ENCODE data around the gene CYFIP1.

- TF ChIP-seq RFX5 (IDR thresholded peaks at IDR 0.05) = no peak
- no peak for TF ChIP-seq REST (IDR thresholded peaks at IDR 0.05)
- TF ChIP-seq CTCF (IDR thresholded peaks at IDR 0.05) = no peak
- TF ChIP-seq POLR2A (IDR thresholded peaks at IDR 0.05; ENCODE audit: low read length) = no peak
- no peak for TF ChIP-seq CHD2 (IDR thresholded peaks at IDR 0.05; ENCODE audit: low read length, partially characterized antibody)
- no peak for TF ChIP-seq RAD21 (conservative IDR thresholded peaks at IDR 0.05 in 1 of 2, IDR thresholded peaks at IDR 0.05 in 1 of 2)
- TF ChIP-seq NR3C1 (IDR thresholded peaks at IDR 0.05) = no peak
- no peak for TF ChIP-seq CHD4 (IDR thresholded peaks at IDR 0.05; ENCODE audit: borderline replicate concordance)
- TF ChIP-seq EP300 (IDR thresholded peaks at IDR 0.05) = no peak
- no peak for TF ChIP-seq ZC3H11A (IDR thresholded peaks at IDR 0.05)
Measured at GRCh38 chr15:22908830-22909229, 71.3 kb downstream of the CYFIP1 start.
